HG02981 (cell line): ENCODE data around the gene FLOT1.
"Not testable (repeated sequence)": the region's sequence is repeated elsewhere in the genome, so short reads cannot be mapped to it uniquely, and the experiment has no call there.

Experiments used
- ATAC-seq: cut with Tn5 transposase; IDR thresholded peaks from one replicate; pipeline ENCODE4 v1.9.1; 2021; ENCODE audit warnings: mild to moderate bottlenecking, moderate library complexity; ENCODE audit not compliant: unreplicated experiment

FLOT1 gene

GRCh38 chr6:30723843-30724741 lies 18.4 kb downstream of the FLOT1 start:
- not testable (repeated sequence) for ATAC-seq

GRCh38 chr6:30723159-30723842 lies 19.2 kb downstream of the FLOT1 start:
- not testable (repeated sequence) for ATAC-seq

- ATAC-seq: no peak
Observed at GRCh38 chr6:30722280-30723112, 20.0 kb downstream of the FLOT1 start.

GRCh38 chr6:30722025-30722279 lies 20.5 kb downstream of the FLOT1 start:
- not testable (repeated sequence) for ATAC-seq

- no peak for ATAC-seq
Observed at GRCh38 chr6:30721198-30722024, 21.1 kb downstream of the FLOT1 start.

GRCh38 chr6:30720738-30721197 lies 21.7 kb downstream of the FLOT1 start:
- ATAC-seq: no peak

GRCh38 chr6:30719791-30720737 lies 22.4 kb downstream of the FLOT1 start, which contains the start of gene TUBB:
TSS of gene TUBB (plus strand) at chr6:30720352. CDS start at chr6:30720507, 155 bp downstream.
- ATAC-seq: peak; percentile 37

GRCh38 chr6:30719356-30719755 lies 23.1 kb downstream of the FLOT1 start:
- ATAC-seq: no peak

- ATAC-seq: not testable (repeated sequence)
Observed at GRCh38 chr6:30717845-30718720, 24.4 kb downstream of the FLOT1 start.

GRCh38 chr6:30717129-30717844 lies 25.2 kb downstream of the FLOT1 start, which contains the start of gene MDC1:
TSS of gene MDC1 (minus strand) at chr6:30717281. CDS start at chr6:30715175, 2,106 bp downstream.
- ATAC-seq: peak; percentile 69

GRCh38 chr6:30716879-30717128 lies 25.7 kb downstream of the FLOT1 start:
- no peak for ATAC-seq

GRCh38 chr6:30714263-30714662 lies 28.2 kb downstream of the FLOT1 start:
- ATAC-seq: no peak

- ATAC-seq: no peak
Observed at GRCh38 chr6:30712441-30712945, 30.0 kb downstream of the FLOT1 start.

- ATAC-seq: peak; percentile 51
Observed at GRCh38 chr6:30711758-30712380, 30.6 kb downstream of the FLOT1 start.

- no peak for ATAC-seq
Observed at GRCh38 chr6:30709101-30709868, 33.2 kb downstream of the FLOT1 start.

- ATAC-seq: no peak
Observed at GRCh38 chr6:30707281-30707850, 35.1 kb downstream of the FLOT1 start.
